Fibroblast of the aortic adventitia (primary cell): ENCODE results near the gene PEX10. TPM values are rescaled to one million over a fixed set of nuclear protein-coding genes. Genes with fewer than 3 reads are reported as not detected.

Source experiments
- DNase-seq: peaks from one replicate; pipeline ENCODE4 v3.0.0-alpha.2; 2010; ENCODE audit warnings: low read depth
- H3K4me3 ChIP-seq: 2 replicates; pipeline ENCODE4 v1.5.1; 2011; ENCODE audit warnings: low read depth, mild to moderate bottlenecking, control low read depth, low read length, moderate library complexity
- CTCF ChIP-seq: IDR thresholded peaks from 2 replicates; pipeline ENCODE4 v1.5.1; 2011; ENCODE audit warnings: mild to moderate bottlenecking, low read length, control low read depth, inconsistent platforms; ENCODE audit not compliant: insufficient read depth
- total RNA-seq: library from RNA; depleted of rRNA; stranded (reverse); fragments of >200 nt; gene quantifications from 2 replicates; pipeline ENCODE4 v1.2.3, GENCODE V29; 2012; ENCODE audit warnings: low replicate concordance

The PEX10 gene
- total RNA-seq, 1 donor: 24.9 TPM

- DNase-seq: no peak
- no peak for TF ChIP-seq CTCF
- no peak overlapping the region for H3K4me3 ChIP-seq
Measured at GRCh38 chr1:2358651-2359640, 53.4 kb downstream of the PEX10 start.

- H3K4me3 ChIP-seq: no peak overlapping the region
- no peak for DNase-seq
- TF ChIP-seq CTCF: no peak
Measured at GRCh38 chr1:2358072-2358471, 54.3 kb downstream of the PEX10 start.

- DNase-seq: no peak
- no peak overlapping the region for H3K4me3 ChIP-seq
- TF ChIP-seq CTCF: no peak
Measured at GRCh38 chr1:2356911-2357845, 55.2 kb downstream of the PEX10 start.

DNA sequence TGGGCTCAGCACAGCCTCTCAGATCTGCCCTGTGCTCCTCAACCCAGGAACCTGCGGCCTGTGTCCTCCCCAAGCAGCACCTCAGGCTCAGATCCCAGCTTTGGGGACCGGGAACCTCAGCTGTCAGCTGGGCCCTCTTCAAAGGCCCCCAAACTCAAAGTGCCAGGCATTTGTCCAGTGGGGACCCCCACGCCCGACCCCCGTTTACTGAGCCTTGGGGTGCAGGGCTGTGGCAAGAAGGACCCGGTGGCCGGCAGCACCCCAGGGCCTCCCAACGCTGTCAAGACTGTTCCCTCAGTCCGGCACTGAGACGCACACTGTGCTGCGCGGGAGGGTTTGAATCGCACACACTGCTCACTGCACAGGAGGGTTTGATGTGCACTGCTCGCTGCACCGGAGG, 56.0 kb downstream of the PEX10 start:
- no peak overlapping the region for H3K4me3 ChIP-seq
- no peak for DNase-seq
- no peak for TF ChIP-seq CTCF

- TF ChIP-seq CTCF: no peak
- DNase-seq: no peak
Measured at GRCh38 chr1:2355373-2356261, 56.7 kb downstream of the PEX10 start.

More at GRCh38 chr1:2355373-2356261, 56.7 kb downstream of the PEX10 start:
- no peak overlapping the region for H3K4me3 ChIP-seq
